Measurements from ENCODE around the gene NFATC2. TPM values are rescaled to one million over a fixed set of nuclear protein-coding genes. Genes with fewer than 3 reads are reported as not detected.

Gene NFATC2
- total RNA-seq, 1 donor from 2014 or later: 2.7 TPM

DNA sequence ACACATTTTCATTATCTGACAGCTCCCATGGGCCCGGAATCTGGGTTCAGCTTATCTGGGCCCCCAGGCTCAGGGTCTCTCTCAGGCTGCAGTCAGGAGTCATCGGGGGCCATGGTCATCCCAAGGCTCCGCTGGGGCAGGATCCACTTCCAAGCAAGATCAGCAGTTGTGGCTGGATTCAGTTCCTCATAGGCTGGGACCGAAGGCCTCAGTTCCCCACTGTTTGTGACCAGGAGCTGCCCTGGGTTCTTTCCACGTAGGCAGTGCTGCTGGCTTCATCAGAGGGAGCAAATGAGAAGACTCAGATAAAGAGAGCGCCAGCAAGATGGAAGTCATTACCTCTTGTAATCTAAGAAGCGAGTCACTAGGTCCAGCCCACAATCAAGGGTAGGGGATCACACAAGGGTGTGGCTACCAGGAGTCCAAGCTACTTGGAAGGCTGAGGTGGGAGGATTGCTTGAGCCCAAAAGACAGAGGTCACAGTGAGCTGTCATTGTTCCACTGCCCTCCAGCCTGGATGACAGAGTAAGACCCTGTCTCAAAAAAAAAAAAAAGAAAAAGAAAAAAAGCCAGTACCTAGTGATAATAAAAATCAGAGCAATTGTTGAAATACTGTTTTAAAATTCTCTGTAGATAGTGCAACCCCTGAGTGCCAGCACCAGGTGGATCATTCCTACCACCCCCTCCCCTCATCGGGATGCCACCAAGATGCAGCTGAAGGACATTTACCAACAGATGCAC is 162.7 kb downstream of the NFATC2 start:
- DNase-seq (ENCODE audit: low read depth in 2 of 2): no peak

DNA sequence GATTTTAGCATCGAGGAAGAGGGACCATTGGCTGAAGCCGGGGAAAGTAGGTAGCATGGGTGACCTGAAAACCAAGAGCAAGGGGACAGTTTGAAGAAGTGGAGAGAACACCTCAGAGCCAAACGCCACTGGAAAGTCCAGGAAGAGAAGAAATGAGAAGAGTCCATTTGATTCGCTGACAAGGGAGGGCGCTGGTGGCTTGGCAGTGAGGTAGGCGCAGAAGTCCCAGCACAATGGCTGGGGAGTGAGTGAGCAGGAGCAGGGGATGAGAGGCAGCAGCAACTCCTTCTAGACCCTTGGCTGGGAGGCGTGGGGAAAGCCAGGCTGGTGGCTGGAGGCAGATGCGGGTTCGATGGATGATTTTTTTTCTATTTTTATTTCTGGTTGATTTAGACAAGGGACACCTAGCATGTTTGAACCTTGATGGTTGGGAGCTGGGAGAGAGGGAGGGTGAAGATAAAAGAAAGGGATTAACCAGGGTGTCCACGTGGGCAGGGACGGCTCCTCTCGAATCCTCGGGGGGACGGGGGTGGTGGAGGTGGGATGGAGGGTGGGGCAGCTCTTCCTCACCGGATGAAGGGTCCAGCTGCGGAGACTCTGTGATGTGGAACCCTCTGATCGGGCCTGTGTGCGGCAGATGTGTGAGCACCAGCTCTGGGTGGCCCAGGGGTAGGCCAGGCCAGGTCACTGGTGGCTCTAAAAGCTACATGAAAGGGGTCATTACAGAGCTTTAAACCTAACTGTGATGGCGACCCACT is 164.2 kb downstream of the NFATC2 start:
- DNase-seq (ENCODE audit: low read depth in 2 of 2): peak in 1 of 2 donors; percentile 28

DNA sequence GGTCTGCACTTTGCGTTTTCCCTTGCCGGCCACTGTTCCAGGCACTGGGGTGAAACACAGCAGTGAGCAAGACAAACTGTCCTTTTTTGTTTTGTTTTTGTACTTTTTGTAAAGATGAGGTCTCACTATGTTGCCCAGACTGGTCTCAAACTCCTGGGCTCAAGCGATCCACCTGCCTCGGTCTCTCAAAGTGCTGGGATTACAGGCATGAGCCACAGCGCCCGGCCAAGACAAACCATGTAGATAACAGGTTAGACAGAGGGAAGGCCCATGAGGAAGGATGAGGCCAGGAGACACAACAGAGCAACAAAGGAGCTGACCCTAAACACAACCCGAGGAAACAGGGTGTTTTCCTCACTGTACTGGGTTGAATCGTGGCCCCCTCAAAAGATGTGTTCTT is 165.4 kb downstream of the NFATC2 start:
- no peak for DNase-seq (ENCODE audit: low read depth in 2 of 2)

DNA sequence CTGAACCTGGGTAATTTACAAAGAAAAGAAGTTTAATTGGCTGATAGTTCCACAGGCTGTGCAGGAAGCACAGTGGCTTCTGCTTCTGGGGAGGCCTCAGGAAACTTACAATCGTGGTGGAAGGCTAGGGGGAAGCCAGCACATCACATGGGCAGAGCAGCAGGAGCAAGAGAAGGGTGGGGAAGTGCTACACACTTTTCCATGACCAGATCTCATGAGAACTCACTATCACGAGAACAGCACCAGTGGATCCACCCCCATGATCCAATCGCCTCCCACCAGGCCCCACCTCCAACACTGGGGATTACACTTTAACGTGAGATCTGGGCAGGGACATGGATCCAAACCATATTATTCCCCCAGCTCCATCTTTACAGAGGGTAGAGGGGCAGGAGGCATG is 166.4 kb downstream of the NFATC2 start:
- peak in 1 of 2 donors; percentile 60 for DNase-seq (ENCODE audit: low read depth in 2 of 2)

DNA sequence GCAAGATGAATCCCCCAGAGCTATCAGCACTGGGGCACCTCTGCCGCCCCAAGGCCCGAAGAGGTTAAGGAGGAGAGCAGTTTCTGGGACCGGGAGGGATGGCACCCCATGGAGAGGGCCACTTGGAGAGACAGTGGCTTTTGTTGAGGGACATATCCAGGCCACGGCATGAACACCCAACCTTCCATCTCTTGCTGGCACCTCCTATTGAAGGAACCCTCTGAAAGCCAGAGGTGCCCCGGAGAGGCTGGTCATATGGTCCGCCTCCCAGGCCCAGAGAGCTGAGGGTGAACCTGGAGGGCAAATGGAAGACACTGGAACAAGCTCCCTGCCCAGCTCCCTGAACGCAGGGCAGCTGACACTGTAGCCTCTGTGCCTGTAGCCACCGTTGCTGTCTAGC is 167.0 kb downstream of the NFATC2 start:
- DNase-seq (ENCODE audit: low read depth in 2 of 2): no peak

DNA sequence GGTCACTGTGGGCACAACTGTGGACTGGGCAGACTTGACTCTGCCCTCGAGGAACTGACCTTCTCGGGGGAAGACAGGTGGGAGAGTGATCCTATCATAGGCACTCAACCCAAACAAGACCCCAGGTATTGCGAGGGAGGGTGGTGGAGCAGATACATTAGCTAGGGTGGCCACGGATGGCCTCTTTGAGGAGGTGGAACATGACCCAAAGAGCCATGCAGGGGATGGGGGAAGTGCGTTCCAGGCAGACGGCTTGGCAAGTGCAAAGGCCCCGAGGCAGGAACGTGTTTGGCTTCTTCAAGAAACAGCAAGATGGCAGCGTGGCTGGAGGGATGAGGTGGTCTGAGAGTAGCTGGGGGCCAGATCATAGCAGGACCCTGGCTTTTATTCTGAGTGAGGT is 167.6 kb downstream of the NFATC2 start:
- DNase-seq (ENCODE audit: low read depth in 2 of 2): no peak

DNA sequence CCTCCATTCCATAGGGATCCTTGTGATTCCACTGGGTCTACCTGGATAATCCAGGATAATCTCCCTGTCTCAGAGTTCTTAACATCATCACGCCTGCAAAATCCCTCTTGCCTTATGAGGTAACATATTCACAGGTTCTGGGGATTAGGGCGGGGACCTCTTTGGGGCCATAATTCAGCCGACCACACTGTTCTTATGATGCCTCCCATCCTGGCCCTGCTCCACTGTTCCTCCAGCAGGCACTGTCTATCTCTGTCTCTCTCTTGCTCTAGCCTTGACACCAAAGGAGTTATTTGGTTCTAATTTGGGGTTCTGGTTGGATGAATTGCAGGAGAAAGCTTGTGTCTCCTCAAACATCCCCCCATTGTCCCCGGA is 168.1 kb downstream of the NFATC2 start:
- no peak for DNase-seq (ENCODE audit: low read depth in 2 of 2)

DNA sequence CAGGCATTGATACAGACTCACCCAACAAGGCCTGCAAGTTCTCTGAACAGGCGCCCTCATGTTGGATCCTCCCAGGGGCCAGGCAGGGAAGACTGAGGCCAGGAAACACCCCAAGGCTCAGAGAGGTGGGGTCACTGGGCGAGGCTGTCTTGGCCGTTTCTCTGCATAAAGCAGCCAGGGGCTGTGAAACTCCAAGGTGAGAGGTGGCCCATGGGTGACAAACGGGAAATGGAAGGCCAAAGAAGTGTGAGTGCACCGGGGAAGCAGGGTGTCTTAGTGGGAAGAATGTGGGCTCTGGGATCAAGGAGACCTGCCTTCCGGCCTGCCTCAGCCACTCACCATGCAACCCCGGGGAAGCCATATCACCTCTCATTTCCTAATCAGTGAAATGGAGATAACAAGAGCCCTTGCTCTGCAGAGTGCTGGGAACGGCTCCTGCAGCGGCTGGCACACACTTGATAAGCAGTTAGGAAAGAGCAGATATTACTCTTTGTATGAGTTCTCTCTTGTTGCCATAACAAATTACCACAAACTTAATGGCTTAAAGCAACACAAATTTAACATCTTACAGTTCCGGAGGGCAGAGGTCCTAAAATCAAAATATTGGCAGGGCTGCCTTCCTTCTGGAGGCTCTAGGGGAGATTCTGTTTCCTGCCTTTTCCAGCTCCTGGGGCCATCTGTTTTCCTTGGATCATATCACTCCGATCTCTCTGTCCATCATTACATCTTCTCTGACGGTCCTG is 168.6 kb downstream of the NFATC2 start:
- DNase-seq (ENCODE audit: low read depth in 2 of 2): peak; percentile 45 to 95

DNA sequence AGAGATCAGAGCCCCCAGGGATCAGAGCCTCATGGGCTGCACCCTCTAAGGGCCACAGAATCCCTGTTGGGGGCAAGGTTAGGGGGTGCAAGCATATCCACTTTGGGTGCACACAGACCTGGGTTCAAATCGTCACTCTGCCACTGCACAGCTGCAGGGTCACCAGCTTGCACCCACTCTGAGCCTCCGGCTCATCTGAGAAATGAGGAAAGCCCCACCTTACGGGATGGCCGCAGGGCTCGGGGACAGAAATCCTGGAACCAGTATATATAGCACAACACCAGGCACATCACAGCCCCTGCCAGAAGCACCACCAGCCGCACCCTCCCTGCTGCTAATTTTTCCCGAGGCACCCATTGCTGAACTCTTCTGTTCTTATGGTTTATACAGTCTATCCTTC is 169.6 kb downstream of the NFATC2 start:
- no peak for DNase-seq (ENCODE audit: low read depth in 2 of 2)

DNA sequence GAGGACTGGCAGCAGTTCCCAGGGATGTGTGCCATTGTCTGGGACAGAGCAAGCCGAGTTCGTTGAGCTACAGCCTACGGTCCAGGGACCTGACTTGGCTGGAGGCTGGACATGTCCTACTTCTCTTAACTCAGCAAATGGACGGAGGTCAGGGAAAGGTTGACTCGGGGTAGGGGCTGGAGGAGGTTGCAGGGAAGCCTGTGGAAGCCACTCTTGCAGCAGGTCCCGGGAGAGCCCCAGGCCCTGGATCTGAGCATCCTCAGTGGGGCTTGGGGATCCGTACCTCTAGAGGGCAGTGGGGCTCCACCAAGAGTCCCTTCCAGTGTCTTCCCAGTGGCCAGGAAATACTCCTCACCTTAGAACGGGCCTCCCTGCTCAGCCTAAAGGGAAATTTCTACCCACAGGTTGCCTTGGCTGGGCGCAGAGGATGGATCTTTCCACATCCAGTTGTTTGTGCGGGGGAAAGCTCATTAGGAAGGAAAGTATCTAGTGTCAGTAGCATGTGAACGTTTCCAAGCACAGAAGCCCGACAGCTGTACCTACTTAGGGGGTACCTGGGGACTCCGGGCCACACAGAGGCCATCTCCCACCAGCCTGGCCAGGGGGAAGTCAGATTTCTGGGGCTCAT is 170.2 kb downstream of the NFATC2 start:
- peak; percentile 47 to 82 for DNase-seq (ENCODE audit: low read depth in 2 of 2)

DNA sequence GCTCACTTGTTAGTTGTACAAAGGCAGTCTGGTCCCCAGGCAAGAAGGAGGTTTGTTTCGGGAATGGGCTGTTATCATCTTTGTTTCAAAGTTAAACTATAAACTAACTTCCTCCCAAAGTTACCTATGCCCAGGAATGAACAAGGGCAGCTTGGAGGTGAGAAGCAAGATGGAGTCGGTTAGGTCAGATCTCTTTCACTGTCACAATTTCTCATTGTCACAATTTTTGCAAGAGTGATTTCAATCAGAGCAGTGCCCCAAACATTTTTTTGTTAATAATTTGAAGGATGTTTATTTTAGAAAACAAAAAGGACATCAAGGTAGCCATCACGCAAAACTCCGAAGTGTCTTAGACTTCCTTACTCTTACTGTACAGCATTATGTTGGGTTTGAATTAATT is 170.8 kb downstream of the NFATC2 start:
- no peak for DNase-seq (ENCODE audit: low read depth in 2 of 2)

DNA sequence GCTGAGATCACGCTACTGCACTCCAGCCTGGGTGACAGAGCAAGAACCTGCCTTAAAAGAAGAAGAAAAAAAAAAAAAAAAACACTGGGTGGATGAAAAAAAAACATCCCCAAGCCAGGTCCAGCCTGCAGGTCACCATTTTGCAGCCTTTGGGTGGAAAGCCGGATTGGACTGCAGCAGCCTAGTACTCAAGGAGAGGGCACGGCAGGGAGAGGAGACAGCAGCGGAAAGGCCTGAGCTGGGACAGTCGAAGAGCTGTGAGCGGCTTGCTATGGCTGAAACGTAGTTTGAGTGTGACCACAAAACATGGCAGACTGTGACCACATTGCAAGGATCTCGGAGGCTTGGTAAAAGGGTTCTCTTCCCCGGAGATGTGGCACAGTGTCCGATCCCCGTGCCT is 173.0 kb downstream of the NFATC2 start:
- DNase-seq (ENCODE audit: low read depth in 2 of 2): no peak

DNA sequence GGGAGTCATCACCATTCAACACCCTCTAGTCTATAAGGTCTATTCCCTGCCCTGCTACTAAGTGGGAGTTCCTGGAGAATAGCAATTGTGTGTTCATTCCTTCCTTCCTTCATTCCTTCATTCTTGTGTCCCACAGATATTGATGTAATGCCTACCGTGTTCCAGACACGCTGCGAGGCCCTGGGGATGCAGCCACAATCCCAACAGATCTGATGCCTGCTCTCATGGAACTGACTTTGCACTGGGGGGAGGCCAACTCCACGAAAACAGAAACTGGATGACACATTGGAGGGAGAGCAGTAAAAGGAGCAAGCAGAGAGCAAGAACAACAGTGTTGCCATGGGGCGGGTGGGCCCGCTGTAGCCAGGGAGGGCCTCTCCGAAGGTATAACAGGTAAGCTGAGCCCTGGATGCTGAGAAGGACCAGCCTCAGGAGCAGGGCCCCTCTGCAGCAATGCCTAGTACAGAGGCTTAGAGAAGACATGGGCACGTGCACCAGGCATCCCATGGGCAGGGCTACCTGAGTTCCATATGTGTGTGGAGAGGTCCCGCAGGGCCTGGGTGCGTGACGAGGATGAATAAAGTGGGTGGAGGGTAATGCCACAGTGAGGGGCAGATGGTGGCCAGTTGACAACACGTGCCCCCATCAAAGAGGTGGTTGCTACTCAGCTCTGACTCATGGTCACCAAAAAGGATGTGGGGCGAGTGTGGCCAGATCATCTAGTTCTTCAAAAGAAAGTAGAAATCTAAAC is 173.9 kb downstream of the NFATC2 start:
- no peak for DNase-seq (ENCODE audit: low read depth in 2 of 2)

DNA sequence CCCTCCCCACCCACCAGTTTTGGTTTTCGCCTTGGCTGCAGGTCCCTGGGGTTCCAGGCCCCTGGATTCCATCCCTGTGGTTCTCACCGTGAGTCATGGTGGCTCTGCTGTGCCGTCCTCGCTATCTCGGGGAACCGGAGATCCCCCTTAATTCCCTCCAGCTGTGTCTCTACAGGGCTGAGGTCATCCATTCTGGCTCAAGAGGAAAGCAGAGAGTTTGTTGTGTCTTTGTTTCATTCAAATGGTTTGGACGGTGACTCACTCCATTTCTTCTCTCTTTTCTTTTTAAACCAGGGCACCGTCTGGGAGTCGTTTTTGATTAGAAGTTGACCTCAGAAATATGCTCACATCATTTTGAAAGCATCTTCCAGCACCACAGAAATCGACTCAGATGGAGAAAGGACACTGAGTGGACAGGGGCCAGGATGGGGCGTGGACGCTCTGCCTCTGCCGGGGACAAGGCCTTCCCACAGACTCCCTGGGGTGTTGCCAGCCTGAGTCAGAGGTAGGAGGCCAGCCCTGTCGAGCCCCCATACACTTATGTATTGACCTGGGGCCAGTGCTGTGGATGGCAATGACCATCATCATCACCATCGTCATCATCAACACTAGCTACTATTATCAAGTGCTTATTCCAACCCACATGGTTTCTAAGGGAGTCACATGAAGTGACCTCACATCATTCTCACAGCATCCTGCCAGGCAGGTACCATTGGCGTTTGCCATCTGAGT is 176.2 kb downstream of the NFATC2 start:
- DNase-seq (ENCODE audit: low read depth in 2 of 2): peak in 1 of 2 donors; percentile 95

DNA sequence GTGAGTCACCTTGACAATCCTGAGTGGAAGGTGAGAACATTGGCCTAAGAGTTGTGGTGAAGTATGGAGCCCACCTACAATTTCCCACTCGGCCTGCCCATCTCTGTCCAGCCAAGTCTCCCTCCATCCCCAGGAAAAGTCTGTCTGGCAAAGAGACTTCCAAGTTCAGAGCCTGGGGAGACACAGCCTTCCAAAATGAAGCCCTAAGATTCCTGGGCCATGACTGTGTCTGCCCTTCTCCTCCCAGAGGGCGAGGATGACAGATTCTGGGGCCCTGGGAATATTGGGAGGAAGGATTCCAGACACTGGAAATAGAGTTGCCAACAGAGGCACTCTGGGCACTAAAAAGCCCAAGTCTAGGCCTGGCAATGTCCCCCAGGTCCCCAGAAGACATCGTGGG is 176.8 kb downstream of the NFATC2 start:
- DNase-seq (ENCODE audit: low read depth in 2 of 2): peak in 1 of 2 donors; percentile 42

DNA sequence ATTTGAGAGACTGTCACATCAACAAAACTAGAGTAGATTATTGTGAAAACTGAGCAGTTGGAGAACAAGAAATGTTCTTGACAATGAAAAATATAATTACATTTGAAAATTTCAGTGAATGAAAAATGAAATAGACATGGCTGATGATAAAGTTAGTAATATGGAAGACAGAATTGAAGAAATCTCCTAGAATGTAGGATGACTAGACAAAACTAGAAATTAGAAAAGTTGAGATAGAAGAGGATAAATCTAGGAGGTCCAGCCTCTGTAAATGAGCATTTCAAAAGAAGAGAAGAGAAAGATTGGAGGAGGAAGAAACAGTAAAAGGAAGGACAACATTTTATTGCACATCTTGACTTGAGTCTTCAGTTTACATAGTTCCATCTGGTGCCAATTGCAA is 178.7 kb downstream of the NFATC2 start:
- DNase-seq (ENCODE audit: low read depth in 2 of 2): no peak

DNA sequence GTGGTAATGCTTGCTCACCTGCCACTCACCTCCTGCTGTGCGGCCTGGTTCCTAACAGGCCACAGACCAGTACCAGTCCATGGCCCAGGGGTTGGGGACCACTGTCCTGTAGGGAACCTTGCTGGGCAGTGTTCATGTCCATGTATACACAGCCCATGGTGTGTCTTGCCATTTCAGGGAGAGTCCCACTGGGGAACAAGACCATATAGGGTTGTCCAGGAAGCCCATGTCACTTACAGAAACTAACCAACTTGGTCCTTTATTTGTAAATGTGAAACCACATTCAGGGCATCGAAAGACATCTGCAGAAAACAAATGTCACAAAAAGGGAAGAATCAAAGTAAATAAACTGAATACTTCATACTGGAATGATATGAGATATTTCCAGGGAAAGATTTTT is 179.1 kb downstream of the NFATC2 start:
- DNase-seq (ENCODE audit: low read depth in 2 of 2): no peak

DNA sequence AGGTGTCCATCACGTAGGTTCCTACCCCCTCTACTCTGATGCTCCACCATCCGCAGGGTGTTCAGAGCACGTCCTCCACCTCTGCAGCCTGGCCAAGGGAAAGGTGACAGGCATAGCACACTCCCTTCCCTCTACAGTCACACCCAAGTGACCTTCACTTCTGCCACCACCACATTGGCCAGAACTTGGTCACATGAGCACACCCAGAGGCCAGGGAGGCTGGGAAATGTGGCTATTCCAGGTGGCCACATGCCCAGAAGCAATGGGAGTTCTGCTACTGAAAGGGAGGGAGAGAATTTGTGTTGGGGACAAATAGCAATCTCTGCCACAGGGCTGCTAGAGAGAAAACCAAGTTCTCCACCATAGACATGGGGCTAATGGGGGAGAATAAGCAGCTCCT is 180.3 kb downstream of the NFATC2 start:
- no peak for DNase-seq (ENCODE audit: low read depth in 2 of 2)

DNA sequence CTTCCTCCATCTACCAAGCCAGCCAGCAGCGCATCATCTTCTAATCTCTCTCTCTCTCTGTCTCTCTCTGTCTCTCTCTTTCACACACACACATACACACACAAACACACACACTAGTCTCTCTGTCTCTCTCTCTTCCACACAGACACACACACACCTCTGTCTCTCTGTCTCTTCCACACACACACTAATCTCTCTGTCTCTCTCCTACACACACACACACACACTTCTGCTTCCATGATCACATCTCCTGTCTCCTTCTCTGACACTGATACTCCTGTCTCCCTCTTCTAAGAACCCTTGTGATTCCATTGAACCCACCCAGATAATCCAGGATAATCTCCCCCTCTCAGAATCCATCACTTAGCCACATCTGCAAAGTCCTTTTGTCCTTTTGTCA is 181.3 kb downstream of the NFATC2 start:
- no peak for DNase-seq (ENCODE audit: low read depth in 2 of 2)

DNA sequence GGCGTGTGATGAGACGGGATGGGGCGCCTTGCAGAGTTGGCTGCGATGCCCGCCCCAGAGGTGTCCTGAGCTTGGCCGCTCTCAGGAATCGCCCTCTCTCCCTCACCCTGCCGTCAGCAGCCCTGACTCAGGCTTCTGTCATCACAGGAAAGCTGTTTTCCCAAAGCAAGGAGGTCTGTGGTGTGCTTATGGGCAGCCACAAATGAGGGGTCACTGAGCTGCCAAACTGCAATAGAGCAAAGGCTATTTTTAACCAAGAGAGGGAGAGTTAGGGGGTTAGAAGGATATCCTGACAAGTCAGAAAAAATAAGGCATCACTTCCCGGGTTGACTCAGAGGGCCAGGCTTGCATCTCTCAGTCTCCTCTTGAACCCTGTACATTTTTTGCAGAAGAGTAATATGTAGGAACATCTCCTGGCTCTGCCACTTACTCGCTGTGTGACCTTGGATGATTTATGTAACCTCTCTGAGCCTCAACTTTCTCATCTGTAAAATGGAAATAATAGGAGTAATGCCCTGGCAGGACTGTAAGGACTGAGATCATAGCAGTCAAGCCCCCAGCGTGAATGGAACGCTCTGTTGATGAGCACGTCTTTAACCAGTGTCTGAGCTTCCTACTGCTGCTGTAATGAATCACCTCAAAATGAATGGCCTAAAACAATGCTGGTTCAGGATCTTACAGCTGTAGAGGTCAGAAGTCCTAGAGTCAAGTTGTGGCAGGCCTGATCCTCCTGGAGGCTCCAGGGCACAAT is 181.9 kb downstream of the NFATC2 start:
- DNase-seq (ENCODE audit: low read depth in 2 of 2): peak; percentile 77 to 99

Data from dermis microvascular lymphatic vessel endothelial cell (primary cell).